Ecto neural progenitor cell (in vitro differentiated cells): ENCODE results near the gene NAV2.
"Not testable (repeated sequence)": the region's sequence is repeated elsewhere in the genome, so short reads cannot be mapped to it uniquely, and the experiment has no call there.

Experiments used
- DNase-seq: peaks from one replicate; pipeline ENCODE4 v3.0.0-alpha.2; 2018; ENCODE audit warnings: low spot score

Gene NAV2

GRCh38 chr11:20000351-20001134, 287.9 kb downstream of the NAV2 start:
- DNase-seq, result peak; percentile 75

- no peak for DNase-seq
These were observed 289.9 kb downstream of the NAV2 start for GRCh38 chr11:20002312-20003216.

GRCh38 chr11:20003351-20003750, 290.7 kb downstream of the NAV2 start:
- no peak for DNase-seq

- no peak for DNase-seq
These were observed 292.2 kb downstream of the NAV2 start for GRCh38 chr11:20004866-20005265.

- no peak for DNase-seq
These were observed 293.1 kb downstream of the NAV2 start for GRCh38 chr11:20005747-20006146.

GRCh38 chr11:20006618-20007017, 294.0 kb downstream of the NAV2 start:
- DNase-seq, result not testable (repeated sequence)

GRCh38 chr11:20007386-20007785, 294.7 kb downstream of the NAV2 start:
- no peak for DNase-seq

GRCh38 chr11:20008190-20008870, 295.7 kb downstream of the NAV2 start:
- DNase-seq, result no peak

- DNase-seq, result no peak
These were observed 296.4 kb downstream of the NAV2 start for GRCh38 chr11:20008871-20009644.

GRCh38 chr11:20010156-20010850, 297.7 kb downstream of the NAV2 start:
- no peak for DNase-seq

- no peak for DNase-seq
These were observed 298.2 kb downstream of the NAV2 start for GRCh38 chr11:20010851-20011225.

- no peak for DNase-seq
These were observed 298.8 kb downstream of the NAV2 start for GRCh38 chr11:20011307-20011951.

GRCh38 chr11:20013346-20014066, 300.9 kb downstream of the NAV2 start:
- DNase-seq, result no peak

- no peak for DNase-seq
These were observed 301.4 kb downstream of the NAV2 start for GRCh38 chr11:20014067-20014402.

- DNase-seq, result no peak
These were observed 302.5 kb downstream of the NAV2 start for GRCh38 chr11:20015101-20015500.

- no peak for DNase-seq
These were observed 303.1 kb downstream of the NAV2 start for GRCh38 chr11:20015529-20016427.

- DNase-seq, result no peak
These were observed 303.9 kb downstream of the NAV2 start for GRCh38 chr11:20016526-20016925.

GRCh38 chr11:20017320-20017719, 304.7 kb downstream of the NAV2 start:
- no peak for DNase-seq

GRCh38 chr11:20020198-20020597, 307.6 kb downstream of the NAV2 start:
- DNase-seq, result no peak
